Smooth muscle cell (in vitro differentiated cells): ENCODE results near the gene ATRNL1. TPM values are rescaled to one million over a fixed set of nuclear protein-coding genes. Genes with fewer than 3 reads are reported as not detected.

Experiments used
- DNase-seq: peaks from one replicate; lab custom pipeline; 2025; ENCODE audit not compliant: unreplicated experiment; lab: John Stamatoyannopoulos, UW
- H2AFZ ChIP-seq: fragments of 200-600 bp; sonication (generic); 2 replicates; pipeline ENCODE4 v1.6.0; 2016; ENCODE audit warnings: antibody characterized with exemption, low read depth, mild to moderate bottlenecking
- H3F3A ChIP-seq: fragments of 200-600 bp; sonication (generic); 2 replicates; pipeline ENCODE4 v1.6.0; 2017; ENCODE audit warnings: antibody characterized with exemption, low read depth
- H3K27ac ChIP-seq: fragments of 200-600 bp; sonication (generic); 2 replicates; pipeline ENCODE4 v1.5.1; 2016; ENCODE audit warnings: low read depth, mild to moderate bottlenecking
- H3K27me3 ChIP-seq: fragments of 200-600 bp; sonication (generic); 2 replicates; pipeline ENCODE4 v1.6.1; 2016; ENCODE audit warnings: low read depth, mild to moderate bottlenecking
- H3K36me3 ChIP-seq: fragments of 200-600 bp; sonication (generic); 2 replicates; pipeline ENCODE4 v1.5.1; 2016; ENCODE audit warnings: low read depth
- H3K4me1 ChIP-seq: fragments of 200-600 bp; sonication (generic); 2 replicates; pipeline ENCODE4 v1.5.1; 2016; ENCODE audit warnings: low read depth
- H3K4me2 ChIP-seq: fragments of 200-600 bp; sonication (generic); 2 replicates; pipeline ENCODE4 v1.6.0; 2016; ENCODE audit warnings: mild to moderate bottlenecking
- H3K4me3 ChIP-seq: fragments of 200-600 bp; sonication (generic); 2 replicates; pipeline ENCODE4 v1.5.1; 2016; ENCODE audit warnings: mild to moderate bottlenecking
- H3K79me2 ChIP-seq: fragments of 200-600 bp; sonication (generic); 2 replicates; pipeline ENCODE4 v1.6.0; 2016; ENCODE audit warnings: low read depth, mild to moderate bottlenecking
- H3K9ac ChIP-seq: fragments of 200-600 bp; sonication (generic); 2 replicates; pipeline ENCODE4 v1.6.0; 2016; ENCODE audit warnings: low read depth
- H3K9me3 ChIP-seq: fragments of 200-600 bp; sonication (generic); replicated peaks from 2 replicates; pipeline ENCODE4 v1.5.1; 2016; ENCODE audit warnings: low read depth
- H4K20me1 ChIP-seq: fragments of 200-600 bp; sonication (generic); 2 replicates; pipeline ENCODE4 v1.6.0; 2016; ENCODE audit warnings: low read depth
- WGBS: methylation state at CpG from one replicate; pipeline ENCODE4 v1.1.7; 2016; ENCODE audit warnings: low lambda C conversion rate; 5-methylcytosine and 5-hydroxymethylcytosine counted together
- polyA plus RNA-seq: library from polyadenylated mRNA; unstranded; fragments of >200 nt; fragmentation: Nextera tagmentation; extraction: Ambion mirVana; gene quantifications from 2 replicates; pipeline ENCODE4 v1.2.1, GENCODE V29; 2016
- total RNA-seq: library from RNA; depleted of rRNA; stranded (reverse); fragments of >200 nt; gene quantifications from 2 replicates; pipeline ENCODE4 v1.2.3, GENCODE V29; 2014
- TF ChIP-seq, protein P1 (sequence below): fragments of 200-600 bp; sonication (generic); IDR thresholded peaks from 2 replicates; pipeline ENCODE4 v1.5.1; 2017; ENCODE audit warnings: borderline replicate concordance, mild to moderate bottlenecking, antibody characterized with exemption; ENCODE audit not compliant: insufficient read depth, poor library complexity, severe bottlenecking

ATRNL1 gene
- total and polyA plus RNA-seq, 2 experiments from 2014 or later, result 2.7 to 14.9 TPM

DNA sequence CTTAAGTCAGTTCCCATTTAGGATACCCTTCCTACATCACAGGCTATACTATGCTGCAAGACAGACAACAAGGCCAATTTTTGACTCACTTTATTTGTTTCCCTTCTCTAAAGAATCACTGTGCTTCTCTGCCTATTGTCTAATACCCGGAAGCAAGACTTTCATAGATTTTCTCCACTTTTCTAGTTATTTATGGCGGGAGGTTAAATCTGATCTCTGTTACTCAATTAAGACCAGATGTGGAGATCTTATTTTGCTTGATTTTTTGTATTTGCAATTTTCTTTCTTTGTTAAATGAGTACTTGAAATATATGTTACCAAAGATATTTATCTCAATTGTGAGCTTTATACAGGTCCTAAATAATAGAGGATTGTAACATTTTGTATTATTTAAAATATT is 511.5 kb downstream of the ATRNL1 start:
- 89% methylated on average over 2 of the region's 2 CpGs for WGBS
- H3K4me1 ChIP-seq, result no peaks in the 10 kb centered on the region
- TF ChIP-seq, protein P1, sequence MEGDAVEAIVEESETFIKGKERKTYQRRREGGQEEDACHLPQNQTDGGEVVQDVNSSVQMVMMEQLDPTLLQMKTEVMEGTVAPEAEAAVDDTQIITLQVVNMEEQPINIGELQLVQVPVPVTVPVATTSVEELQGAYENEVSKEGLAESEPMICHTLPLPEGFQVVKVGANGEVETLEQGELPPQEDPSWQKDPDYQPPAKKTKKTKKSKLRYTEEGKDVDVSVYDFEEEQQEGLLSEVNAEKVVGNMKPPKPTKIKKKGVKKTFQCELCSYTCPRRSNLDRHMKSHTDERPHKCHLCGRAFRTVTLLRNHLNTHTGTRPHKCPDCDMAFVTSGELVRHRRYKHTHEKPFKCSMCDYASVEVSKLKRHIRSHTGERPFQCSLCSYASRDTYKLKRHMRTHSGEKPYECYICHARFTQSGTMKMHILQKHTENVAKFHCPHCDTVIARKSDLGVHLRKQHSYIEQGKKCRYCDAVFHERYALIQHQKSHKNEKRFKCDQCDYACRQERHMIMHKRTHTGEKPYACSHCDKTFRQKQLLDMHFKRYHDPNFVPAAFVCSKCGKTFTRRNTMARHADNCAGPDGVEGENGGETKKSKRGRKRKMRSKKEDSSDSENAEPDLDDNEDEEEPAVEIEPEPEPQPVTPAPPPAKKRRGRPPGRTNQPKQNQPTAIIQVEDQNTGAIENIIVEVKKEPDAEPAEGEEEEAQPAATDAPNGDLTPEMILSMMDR, result no peak
- no peaks in the 10 kb centered on the region for H3K36me3 ChIP-seq
- no peaks in the 10 kb centered on the region for H3F3A ChIP-seq
- no peak overlapping the region for H3K4me3 ChIP-seq
- no peak overlapping the region for H3K9ac ChIP-seq
- no peaks in the 10 kb centered on the region for H3K27me3 ChIP-seq
- no peak overlapping the region for H3K4me2 ChIP-seq
- DNase-seq, result no peak
- H3K27ac ChIP-seq, result no peak overlapping the region
- H3K79me2 ChIP-seq, result no peaks in the 10 kb centered on the region
- no peaks in the 10 kb centered on the region for H3K9me3 ChIP-seq
- no peak overlapping the region for H2AFZ ChIP-seq
- no peaks in the 10 kb centered on the region for H4K20me1 ChIP-seq

DNA sequence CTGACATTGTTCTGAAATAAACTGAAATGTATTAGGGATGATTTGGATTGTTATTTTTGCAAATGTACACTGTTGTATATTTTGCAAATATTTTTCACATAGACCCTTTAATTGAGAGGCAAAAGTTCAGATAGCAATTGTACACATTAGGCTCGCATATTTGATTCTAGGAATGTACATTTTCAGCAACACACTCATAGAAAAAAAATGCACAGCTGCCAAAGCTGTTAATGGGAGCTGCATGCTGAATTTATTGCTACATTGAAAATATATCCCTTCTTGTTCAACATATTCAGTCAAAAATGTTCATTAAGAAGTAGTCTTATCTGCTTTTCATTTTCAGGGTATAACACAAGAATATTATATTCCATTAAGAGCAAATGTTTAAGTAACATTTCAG is 512.9 kb downstream of the ATRNL1 start:
- Histone ChIP-seq H4K20me1 (no peaks in the 10 kb centered on the region), H3K79me2 (no peaks in the 10 kb centered on the region), H3K9me3 (no peaks in the 10 kb centered on the region), H3K27me3 (no peaks in the 10 kb centered on the region), H2AFZ (no peak overlapping the region), H3K4me2 (no peak overlapping the region), H3K27ac (no peak overlapping the region), H3K9ac (no peak overlapping the region), H3K36me3 (no peaks in the 10 kb centered on the region), H3F3A (no peaks in the 10 kb centered on the region), H3K4me1 (no peaks in the 10 kb centered on the region), H3K4me3 (no peak overlapping the region)
- DNase-seq, result no peak
- TF ChIP-seq, protein P1, result no peak
- 81% methylated on average over 1 of the region's 1 CpG for WGBS

DNA sequence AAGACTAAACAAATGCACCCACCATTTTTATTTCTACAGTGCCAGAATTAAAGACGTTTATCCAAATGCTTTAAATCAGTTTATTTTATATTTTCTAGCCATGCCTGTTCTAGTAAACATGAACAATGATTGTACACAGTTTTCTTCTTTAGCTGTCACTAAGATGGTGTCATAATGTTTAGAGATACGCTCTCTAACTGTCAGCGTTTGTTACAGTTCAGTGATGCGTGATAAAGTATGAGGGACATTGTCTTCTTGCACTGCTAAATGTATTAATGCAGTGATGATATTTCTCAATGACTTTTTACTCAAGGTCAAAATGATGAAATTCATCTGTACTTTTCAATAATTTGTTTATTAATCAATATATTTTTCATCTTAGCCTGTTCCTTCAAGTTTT is 513.6 kb downstream of the ATRNL1 start:
- no peak overlapping the region for H3K27ac ChIP-seq
- H2AFZ ChIP-seq, result no peak overlapping the region
- no peaks in the 10 kb centered on the region for H3K27me3 ChIP-seq
- 75% methylated on average over 4 of the region's 4 CpGs for WGBS
- no peak overlapping the region for H3K9ac ChIP-seq
- H3K9me3 ChIP-seq, result no peaks in the 10 kb centered on the region
- no peaks in the 10 kb centered on the region for H3K79me2 ChIP-seq
- no peaks in the 10 kb centered on the region for H3F3A ChIP-seq
- no peak overlapping the region for H3K4me2 ChIP-seq
- no peak overlapping the region for H3K4me3 ChIP-seq
- no peaks in the 10 kb centered on the region for H4K20me1 ChIP-seq
- no peaks in the 10 kb centered on the region for H3K4me1 ChIP-seq
- no peak for DNase-seq
- H3K36me3 ChIP-seq, result no peaks in the 10 kb centered on the region
- TF ChIP-seq, protein P1, result no peak

DNA sequence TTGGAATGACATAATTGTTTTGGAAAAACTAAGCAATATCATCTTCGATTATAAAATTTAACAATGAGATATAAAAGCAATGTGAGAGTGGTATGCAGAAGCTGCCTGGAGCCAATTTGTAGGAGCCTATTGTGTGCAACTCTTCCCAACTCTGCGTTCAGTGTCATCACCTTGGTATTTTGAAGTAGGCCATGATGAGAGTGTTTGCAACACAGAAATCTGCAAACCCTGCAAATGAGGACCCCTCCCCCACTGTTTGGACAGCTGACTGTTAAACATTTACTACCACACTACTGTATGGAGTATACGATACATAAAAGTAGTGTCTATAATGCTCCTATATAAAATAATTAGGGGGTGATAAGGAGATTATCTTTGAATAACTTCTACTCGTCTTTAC is 531.3 kb downstream of the ATRNL1 start:
- no peaks in the 10 kb centered on the region for H3K9me3 ChIP-seq
- H3K27me3 ChIP-seq, result no peaks in the 10 kb centered on the region
- TF ChIP-seq, protein P1, result no peak
- no peak for DNase-seq
- no peaks in the 10 kb centered on the region for H4K20me1 ChIP-seq
- H3K4me1 ChIP-seq, result no peaks in the 10 kb centered on the region
- no peak overlapping the region for H3K27ac ChIP-seq
- no peaks in the 10 kb centered on the region for H3K36me3 ChIP-seq
- H3K4me2 ChIP-seq, result no peak overlapping the region
- H3K79me2 ChIP-seq, result no peaks in the 10 kb centered on the region
- no peak overlapping the region for H2AFZ ChIP-seq
- 78% methylated on average over 4 of the region's 4 CpGs for WGBS
- no peaks in the 10 kb centered on the region for H3F3A ChIP-seq
- H3K9ac ChIP-seq, result no peak overlapping the region
- no peak overlapping the region for H3K4me3 ChIP-seq
